MM.1S (cell line): ENCODE measurements around the gene RBM43.

Source experiments
- EZH2 ChIP-seq: fragments of 300-600 bp; sonication (generic); optimal IDR thresholded peaks from 2 replicates; pipeline ENCODE3; 2017; ENCODE audit warnings: low read depth, mild to moderate bottlenecking, antibody characterized with exemption, low read length, mixed read lengths
- EZH2phosphoT487 ChIP-seq: fragments of 300-600 bp; sonication (generic); IDR thresholded peaks from 2 replicates; pipeline ENCODE4 v1.6.1; 2018; ENCODE audit warnings: antibody characterized with exemption, low read length
- TF ChIP-seq, protein P1 (sequence below): fragments of 300-600 bp; sonication (generic); IDR thresholded peaks from 2 replicates; pipeline ENCODE4 v1.5.1; 2016; ENCODE audit warnings: antibody characterized with exemption, low read length, mixed read lengths

DNA sequence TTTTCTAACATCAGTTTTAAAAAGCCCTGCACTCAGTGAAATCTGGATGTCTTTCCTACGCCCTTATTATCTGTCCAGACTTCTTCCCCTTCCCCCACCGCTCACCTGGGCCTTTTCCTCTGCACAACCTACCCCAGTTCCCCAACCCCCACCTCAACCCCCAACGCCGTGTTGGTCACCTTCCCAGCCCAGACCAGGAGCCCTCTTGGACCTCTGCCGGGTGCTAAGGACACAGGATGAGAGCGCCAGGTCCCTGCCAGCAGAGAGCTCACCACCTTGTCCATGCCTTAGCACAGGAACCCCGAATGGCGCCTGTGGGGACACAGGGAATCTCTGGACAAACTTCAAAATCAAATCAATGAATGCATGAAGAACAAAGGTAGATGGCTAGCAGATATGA, 966 bp upstream of the RBM43 start:
- TF ChIP-seq, protein P1, sequence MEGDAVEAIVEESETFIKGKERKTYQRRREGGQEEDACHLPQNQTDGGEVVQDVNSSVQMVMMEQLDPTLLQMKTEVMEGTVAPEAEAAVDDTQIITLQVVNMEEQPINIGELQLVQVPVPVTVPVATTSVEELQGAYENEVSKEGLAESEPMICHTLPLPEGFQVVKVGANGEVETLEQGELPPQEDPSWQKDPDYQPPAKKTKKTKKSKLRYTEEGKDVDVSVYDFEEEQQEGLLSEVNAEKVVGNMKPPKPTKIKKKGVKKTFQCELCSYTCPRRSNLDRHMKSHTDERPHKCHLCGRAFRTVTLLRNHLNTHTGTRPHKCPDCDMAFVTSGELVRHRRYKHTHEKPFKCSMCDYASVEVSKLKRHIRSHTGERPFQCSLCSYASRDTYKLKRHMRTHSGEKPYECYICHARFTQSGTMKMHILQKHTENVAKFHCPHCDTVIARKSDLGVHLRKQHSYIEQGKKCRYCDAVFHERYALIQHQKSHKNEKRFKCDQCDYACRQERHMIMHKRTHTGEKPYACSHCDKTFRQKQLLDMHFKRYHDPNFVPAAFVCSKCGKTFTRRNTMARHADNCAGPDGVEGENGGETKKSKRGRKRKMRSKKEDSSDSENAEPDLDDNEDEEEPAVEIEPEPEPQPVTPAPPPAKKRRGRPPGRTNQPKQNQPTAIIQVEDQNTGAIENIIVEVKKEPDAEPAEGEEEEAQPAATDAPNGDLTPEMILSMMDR: no peak
- no peak for TF ChIP-seq EZH2
- TF ChIP-seq EZH2phosphoT487: no peak
